ENCODE measurements around the gene ACSL6. TPM values are rescaled to one million over a fixed set of nuclear protein-coding genes. Genes with fewer than 3 reads are reported as not detected.

Gene ACSL6
- polyA plus RNA-seq, 2 of the 4 experiments (the other 2 are of a cell fraction) = 0.06 to 0.09 TPM

- no peak within 1 kb of the TSS for H3K27ac ChIP-seq
- no peak for ATAC-seq
These were observed 49.2 kb upstream of the ACSL6 start, which contains the start of gene IL3 for GRCh38 chr5:132060501-132061161. Gene IL3 (plus strand): TSS chr5:132060655. CDS start chr5:132060707, 52 bp downstream.

GRCh38 chr5:132059696-132060500 is 48.4 kb upstream of the ACSL6 start:
- FAIRE-seq (no peak), ATAC-seq (no peak), DNase-seq (ENCODE audit: low read depth in 1 of 2, low spot score in 1 of 2) (no peak)
- CTCF ChIA-PET = interaction anchor here (1.8 to 3.6 kb wide), 2 partner anchors 52 to 74 kb away, joined by 7 to 17 read pairs; no protein-coding TSS in a partner anchor
- TF ChIP-seq RARB (CRISPR knock-in tag; IDR thresholded peaks at IDR 0.05) (no peak), ZNF302 (CRISPR knock-in tag; IDR thresholded peaks at IDR 0.05) (no peak), HOXA7 (CRISPR knock-in tag; IDR thresholded peaks at IDR 0.05) (no peak), TP53 (CRISPR knock-in tag; IDR thresholded peaks at IDR 0.05) (no peak), MAX (IDR thresholded peaks at IDR 0.05) (no peak), EHMT2 (IDR thresholded peaks at IDR 0.05; ENCODE audit: low read depth) (no peak), HDAC2 (IDR thresholded peaks at IDR 0.05) (no peak), KDM1A (IDR thresholded peaks at IDR 0.05; ENCODE audit: low read depth) (no peak), HOXB13 (CRISPR knock-in tag; IDR thresholded peaks at IDR 0.05; ENCODE audit: low read depth) (no peak), BHLHE40 (IDR thresholded peaks at IDR 0.05; ENCODE audit: low read depth, low read length) (no peak)
- TF ChIP-seq, protein P1, sequence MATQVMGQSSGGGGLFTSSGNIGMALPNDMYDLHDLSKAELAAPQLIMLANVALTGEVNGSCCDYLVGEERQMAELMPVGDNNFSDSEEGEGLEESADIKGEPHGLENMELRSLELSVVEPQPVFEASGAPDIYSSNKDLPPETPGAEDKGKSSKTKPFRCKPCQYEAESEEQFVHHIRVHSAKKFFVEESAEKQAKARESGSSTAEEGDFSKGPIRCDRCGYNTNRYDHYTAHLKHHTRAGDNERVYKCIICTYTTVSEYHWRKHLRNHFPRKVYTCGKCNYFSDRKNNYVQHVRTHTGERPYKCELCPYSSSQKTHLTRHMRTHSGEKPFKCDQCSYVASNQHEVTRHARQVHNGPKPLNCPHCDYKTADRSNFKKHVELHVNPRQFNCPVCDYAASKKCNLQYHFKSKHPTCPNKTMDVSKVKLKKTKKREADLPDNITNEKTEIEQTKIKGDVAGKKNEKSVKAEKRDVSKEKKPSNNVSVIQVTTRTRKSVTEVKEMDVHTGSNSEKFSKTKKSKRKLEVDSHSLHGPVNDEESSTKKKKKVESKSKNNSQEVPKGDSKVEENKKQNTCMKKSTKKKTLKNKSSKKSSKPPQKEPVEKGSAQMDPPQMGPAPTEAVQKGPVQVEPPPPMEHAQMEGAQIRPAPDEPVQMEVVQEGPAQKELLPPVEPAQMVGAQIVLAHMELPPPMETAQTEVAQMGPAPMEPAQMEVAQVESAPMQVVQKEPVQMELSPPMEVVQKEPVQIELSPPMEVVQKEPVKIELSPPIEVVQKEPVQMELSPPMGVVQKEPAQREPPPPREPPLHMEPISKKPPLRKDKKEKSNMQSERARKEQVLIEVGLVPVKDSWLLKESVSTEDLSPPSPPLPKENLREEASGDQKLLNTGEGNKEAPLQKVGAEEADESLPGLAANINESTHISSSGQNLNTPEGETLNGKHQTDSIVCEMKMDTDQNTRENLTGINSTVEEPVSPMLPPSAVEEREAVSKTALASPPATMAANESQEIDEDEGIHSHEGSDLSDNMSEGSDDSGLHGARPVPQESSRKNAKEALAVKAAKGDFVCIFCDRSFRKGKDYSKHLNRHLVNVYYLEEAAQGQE (IDR thresholded peaks at IDR 0.05) = no peak
- H3K9me3 ChIP-seq = no peaks in the 10 kb centered on the region
- H3K4me3 ChIP-seq = no peak overlapping the region
- H3K4me2 ChIP-seq = no peak overlapping the region
- no peak overlapping the region for H3K27ac ChIP-seq
- no peaks in the 10 kb centered on the region for H3K4me1 ChIP-seq
- WGBS (ENCODE audit: missing lambda C conversion rate) = 76% methylated on average over 13 of the region's 13 CpGs
- POLR2A ChIA-PET = no interaction called here

More at GRCh38 chr5:132060501-132061161, 49.2 kb upstream of the ACSL6 start, which contains the start of gene IL3:
- FAIRE-seq = no peak
- POLR2A ChIA-PET = no interaction called here
- Histone ChIP-seq H3K9me3 (no peaks in the 10 kb centered on the region), H3K4me1 (no peaks in the 10 kb centered on the region), H3K4me3 (no peak within 1 kb of the TSS), H3K4me2 (no peak within 1 kb of the TSS)
- CTCF ChIA-PET = interaction anchor here (0.8 to 5.6 kb wide), 8 partner anchors 14 to 638 kb away, joined by 3 to 86 read pairs (median 7); partner anchors contain the start of genes CSF2 and P4HA2
- TF ChIP-seq CHD4 (IDR thresholded peaks at IDR 0.05; ENCODE audit: borderline replicate concordance) (no peak), CHD2 (IDR thresholded peaks at IDR 0.05; ENCODE audit: low read length, partially characterized antibody) (no peak), RAD21 (conservative IDR thresholded peaks at IDR 0.05 in 1 of 2, IDR thresholded peaks at IDR 0.05 in 1 of 2) (no peak), EHMT2 (IDR thresholded peaks at IDR 0.05; ENCODE audit: low read depth) (no peak), EHF (CRISPR knock-in tag; IDR thresholded peaks at IDR 0.05) (no peak), POLR2A (IDR thresholded peaks at IDR 0.05; ENCODE audit: low read length) (no peak), GATA3 (IDR thresholded peaks at IDR 0.05; ENCODE audit: borderline replicate concordance) (no peak), POLR2AphosphoS2 (conservative IDR thresholded peaks at IDR 0.05; ENCODE audit: low read length) (no peak)
- 74% methylated on average over 16 of the region's 16 CpGs for WGBS (ENCODE audit: missing lambda C conversion rate)
- no peak for DNase-seq (ENCODE audit: low read depth in 1 of 2, low spot score in 1 of 2)
